ENCODE measurements around the gene SH3RF3. TPM values are rescaled to one million over a fixed set of nuclear protein-coding genes. Genes with fewer than 3 reads are reported as not detected.

SH3RF3 gene
- total RNA-seq, 3 donors from 2014 or later: 3.2 to 5.6 (median 4.6) TPM

DNA sequence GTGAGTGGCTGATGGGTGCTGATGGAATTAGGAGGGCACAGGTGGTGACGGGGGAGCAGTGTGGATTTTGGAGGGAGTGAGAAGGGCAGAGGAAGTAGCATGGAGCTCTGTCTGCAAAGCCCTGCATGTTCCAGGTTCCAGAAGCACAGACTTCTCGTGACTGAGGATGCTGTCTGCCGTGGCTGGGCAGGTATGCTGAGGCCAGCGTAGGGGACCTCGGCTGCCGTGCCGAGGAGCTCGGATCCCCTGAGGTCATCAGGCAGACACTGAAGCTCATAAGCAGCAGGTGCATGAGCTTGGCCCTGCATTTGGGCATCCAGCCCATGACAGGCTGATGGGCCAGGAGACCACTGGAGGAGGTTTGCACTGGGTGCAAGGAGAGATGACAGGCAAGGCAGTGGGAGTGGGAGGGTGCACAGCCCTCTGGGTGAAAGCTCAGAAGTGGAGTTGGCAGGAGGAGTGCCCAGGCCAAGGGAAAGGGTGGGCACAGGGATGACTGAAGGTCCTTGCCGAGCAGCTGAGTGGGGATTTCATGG lies 215.3 kb downstream of the SH3RF3 start:
- no peaks in the 10 kb centered on the region for H3K4me1 ChIP-seq
- H3K27me3 ChIP-seq: no peaks in the 10 kb centered on the region
- H3K4me3 ChIP-seq: no peak overlapping the region
- no peak for DNase-seq (ENCODE audit: low spot score in 2 of 2)
- TF ChIP-seq POLR2AphosphoS5 (IDR thresholded peaks at IDR 0.05) (no peak), CTCF (IDR thresholded peaks at IDR 0.05) (no peak), POLR2A (IDR thresholded peaks at IDR 0.05) (no peak)
- no peaks in the 10 kb centered on the region for H3K9me3 ChIP-seq
- no peaks in the 10 kb centered on the region for H3K36me3 ChIP-seq
- H3K27ac ChIP-seq: no peak overlapping the region
- intact Hi-C loops (cut with DNase I; ENCODE audit: low total_unique reads): loop anchor here (2.0 kb wide), 1 partner anchor 18 kb away; no protein-coding TSS in a partner anchor

DNA sequence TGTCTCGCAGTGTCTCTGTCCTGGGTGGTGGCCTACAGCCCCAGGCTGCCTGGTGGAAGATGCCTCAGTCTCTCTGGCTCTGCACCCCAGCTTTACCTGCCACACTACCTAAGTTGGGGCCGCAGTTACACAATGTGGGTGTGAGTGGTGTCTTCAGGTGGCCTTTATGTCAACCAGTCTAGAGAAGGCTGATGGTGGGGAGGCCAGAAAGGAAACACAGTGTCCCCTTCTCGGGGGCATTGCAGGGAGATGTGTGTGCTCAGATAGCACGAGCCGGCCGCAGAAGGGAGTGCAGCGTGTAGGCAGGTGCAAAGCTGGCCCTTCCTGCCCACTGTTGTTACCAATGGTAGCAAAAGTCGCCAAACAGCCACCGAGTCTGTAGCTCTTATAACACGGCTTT lies 216.1 kb downstream of the SH3RF3 start:
- no peak for TF ChIP-seq POLR2AphosphoS5 (IDR thresholded peaks at IDR 0.05)
- no peak for TF ChIP-seq CTCF (IDR thresholded peaks at IDR 0.05)
- no peak for TF ChIP-seq POLR2A (IDR thresholded peaks at IDR 0.05)
- no peaks in the 10 kb centered on the region for H3K4me1 ChIP-seq
- DNase-seq (ENCODE audit: low spot score in 2 of 2): no peak
- intact Hi-C loops (cut with DNase I; ENCODE audit: low total_unique reads): loop anchor here (2.0 kb wide), 1 partner anchor 18 kb away; no protein-coding TSS in a partner anchor
- H3K27me3 ChIP-seq: no peaks in the 10 kb centered on the region
- no peaks in the 10 kb centered on the region for H3K36me3 ChIP-seq
- H3K4me3 ChIP-seq: no peak overlapping the region
- H3K9me3 ChIP-seq: no peaks in the 10 kb centered on the region
- no peak overlapping the region for H3K27ac ChIP-seq

- no peaks in the 10 kb centered on the region for H3K9me3 ChIP-seq
- TF ChIP-seq CTCF (IDR thresholded peaks at IDR 0.05) (peak in 1 of 3 donors; percentile 18), POLR2AphosphoS5 (IDR thresholded peaks at IDR 0.05) (no peak)
- H3K27ac ChIP-seq: no peak overlapping the region
- H3K4me1 ChIP-seq: no peaks in the 10 kb centered on the region
- intact Hi-C loops (cut with DNase I; ENCODE audit: low total_unique reads): loop anchor here (2.0 kb wide), 1 partner anchor 19 kb away; no protein-coding TSS in a partner anchor
- no peaks in the 10 kb centered on the region for H3K27me3 ChIP-seq
- H3K36me3 ChIP-seq: no peaks in the 10 kb centered on the region
- no peak overlapping the region for H3K4me3 ChIP-seq
- DNase-seq (ENCODE audit: low spot score in 2 of 2): peak in 1 of 2 donors; percentile 70
Measured at GRCh38 chr2:109345653-109346480, 216.9 kb downstream of the SH3RF3 start.

- no peak for DNase-seq (ENCODE audit: low spot score in 2 of 2)
- Histone ChIP-seq H3K4me1 (no peaks in the 10 kb centered on the region), H3K4me3 (no peak overlapping the region), H3K36me3 (no peaks in the 10 kb centered on the region), H3K27me3 (no peaks in the 10 kb centered on the region), H3K9me3 (no peaks in the 10 kb centered on the region), H3K27ac (no peak overlapping the region)
- intact Hi-C loops (cut with DNase I; ENCODE audit: low total_unique reads): no loop called here
- no peak for TF ChIP-seq POLR2A (IDR thresholded peaks at IDR 0.05)
- TF ChIP-seq CTCF (IDR thresholded peaks at IDR 0.05): no peak
- TF ChIP-seq POLR2AphosphoS5 (IDR thresholded peaks at IDR 0.05): no peak
Measured at GRCh38 chr2:109346601-109347228, 217.7 kb downstream of the SH3RF3 start.

GRCh38 chr2:109347626-109348025 lies 218.6 kb downstream of the SH3RF3 start:
- Histone ChIP-seq H3K4me3 (no peak overlapping the region), H3K27me3 (no peaks in the 10 kb centered on the region), H3K36me3 (no peaks in the 10 kb centered on the region), H3K27ac (no peak overlapping the region), H3K4me1 (no peaks in the 10 kb centered on the region), H3K9me3 (no peaks in the 10 kb centered on the region)
- TF ChIP-seq POLR2AphosphoS5 (IDR thresholded peaks at IDR 0.05) (no peak), POLR2A (IDR thresholded peaks at IDR 0.05) (no peak), CTCF (IDR thresholded peaks at IDR 0.05) (no peak)
- intact Hi-C loops (cut with DNase I; ENCODE audit: low total_unique reads): no loop called here
- DNase-seq (ENCODE audit: low spot score in 2 of 2): no peak

Measured in breast epithelium (tissue), 4 donors.